ENCODE data around the gene IL32.

IL32 gene

GRCh38 chr16:3115561-3115960 is 50.1 kb downstream of the IL32 start:
- no peak for DNase-seq (ENCODE audit: low read depth in 2 of 2)

- no peak for DNase-seq (ENCODE audit: low read depth in 2 of 2)
These were observed 52.9 kb downstream of the IL32 start for GRCh38 chr16:3118204-3118790.

GRCh38 chr16:3118846-3119245 is 53.4 kb downstream of the IL32 start:
- DNase-seq (ENCODE audit: low read depth in 2 of 2): no peak

Data from stimulated activated CD4-positive, alpha-beta T cell treated with anti-CD3 and anti-CD28 coated beads, Interleukin-15, amount 100 ng/mL, for 48 hours (primary cell).